HS-5 (cell line): Measurements from ENCODE around the gene OR9A4.
"Not testable (repeated sequence)": the region's sequence is repeated elsewhere in the genome, so short reads cannot be mapped to it uniquely, and the experiment has no call there.

Source experiments
- DNase-seq: peaks from one replicate; pipeline ENCODE4 v3.0.0-alpha.2; 2012; ENCODE audit warnings: low read depth

Gene OR9A4

GRCh38 chr7:141916099-141916498 is at the start of gene OR9A4:
TSS of gene OR9A4 (plus strand) at chr7:141916399. CDS start at chr7:141918876, 2,477 bp downstream.
- no peak for DNase-seq

- peak; percentile 36 for DNase-seq
These were observed 49.2 kb upstream of the OR9A4 start for GRCh38 chr7:141866974-141867373.

GRCh38 chr7:141872931-141873330 is 43.3 kb upstream of the OR9A4 start:
- no peak for DNase-seq

- DNase-seq: no peak
These were observed 41.4 kb upstream of the OR9A4 start for GRCh38 chr7:141874787-141875186.

- DNase-seq: no peak
These were observed 40.7 kb upstream of the OR9A4 start for GRCh38 chr7:141875453-141875852.

GRCh38 chr7:141876371-141876770 is 39.8 kb upstream of the OR9A4 start:
- DNase-seq: no peak

GRCh38 chr7:141877365-141877764 is 38.8 kb upstream of the OR9A4 start:
- DNase-seq: no peak

- DNase-seq: no peak
These were observed 35.2 kb upstream of the OR9A4 start for GRCh38 chr7:141880960-141881359.

- DNase-seq: no peak
These were observed 31.5 kb upstream of the OR9A4 start for GRCh38 chr7:141884539-141885225.

GRCh38 chr7:141889321-141889720 is 26.9 kb upstream of the OR9A4 start:
- DNase-seq: no peak

- DNase-seq: no peak
These were observed 24.9 kb upstream of the OR9A4 start for GRCh38 chr7:141891336-141891735.

GRCh38 chr7:141899366-141899765 is 16.8 kb upstream of the OR9A4 start:
- not testable (repeated sequence) for DNase-seq

- DNase-seq: no peak
These were observed 9.9 kb upstream of the OR9A4 start for GRCh38 chr7:141906285-141906684.

GRCh38 chr7:141911391-141911790 is 4.8 kb upstream of the OR9A4 start:
- DNase-seq: no peak

GRCh38 chr7:141915565-141915964 is 634 bp upstream of the OR9A4 start:
- DNase-seq: no peak

- DNase-seq: peak; percentile 28
These were observed 4.1 kb downstream of the OR9A4 start for GRCh38 chr7:141920281-141920680.

- DNase-seq: no peak
These were observed 12.1 kb downstream of the OR9A4 start for GRCh38 chr7:141928146-141928844.

GRCh38 chr7:141928845-141929195 is 12.6 kb downstream of the OR9A4 start:
- no peak for DNase-seq

- DNase-seq: no peak
These were observed 14.0 kb downstream of the OR9A4 start for GRCh38 chr7:141930211-141930610.

GRCh38 chr7:141941075-141941474 is 24.9 kb downstream of the OR9A4 start:
- no peak for DNase-seq

- no peak for DNase-seq
These were observed 27.6 kb downstream of the OR9A4 start for GRCh38 chr7:141943846-141944245.

- no peak for DNase-seq
These were observed 28.6 kb downstream of the OR9A4 start for GRCh38 chr7:141944811-141945210.

GRCh38 chr7:141945356-141945755 is 29.2 kb downstream of the OR9A4 start:
- peak; percentile 80 for DNase-seq

- no peak for DNase-seq
These were observed 30.6 kb downstream of the OR9A4 start, which contains the start of gene CLEC5A for GRCh38 chr7:141946796-141947195. TSS of gene CLEC5A (minus strand) at chr7:141946974. CDS start at chr7:141946292, 682 bp downstream.
